GM12874 (cell line): ENCODE measurements around the gene ACAD8.

Source experiments
- CTCF ChIP-seq: IDR thresholded peaks from 2 replicates; pipeline ENCODE4 v1.5.1; 2011; ENCODE audit warnings: low read depth, mild to moderate bottlenecking, control low read depth, low read length, moderate library complexity; ENCODE audit not compliant: insufficient read depth

The ACAD8 gene

GRCh38 chr11:134223836-134224709, 29.3 kb upstream of the ACAD8 start, which contains the start of the genes NCAPD3 and VPS26B:
NCAPD3 (minus strand) TSS chr11:134223967; CDS start chr11:134223926, 41 bp downstream.
VPS26B (plus strand) TSS chr11:134224671; CDS start chr11:134225123, 452 bp downstream.
- TF ChIP-seq CTCF, result no peak

- no peak for TF ChIP-seq CTCF
Measured at GRCh38 chr11:134224710-134225664, 28.4 kb upstream of the ACAD8 start.

GRCh38 chr11:134226806-134227325, 26.5 kb upstream of the ACAD8 start:
- no peak for TF ChIP-seq CTCF

GRCh38 chr11:134228625-134229024, 24.7 kb upstream of the ACAD8 start:
- no peak for TF ChIP-seq CTCF

GRCh38 chr11:134229126-134229790, 24.1 kb upstream of the ACAD8 start:
- no peak for TF ChIP-seq CTCF

GRCh38 chr11:134230339-134230738, 23.0 kb upstream of the ACAD8 start:
- no peak for TF ChIP-seq CTCF
